Neural progenitor cell (in vitro differentiated cells): ENCODE data around the gene WWOX. TPM values are rescaled to one million over a fixed set of nuclear protein-coding genes. Genes with fewer than 3 reads are reported as not detected.

Experiments
- DNase-seq: peaks from one replicate; pipeline ENCODE4 v3.0.0-alpha.2; 2016; ENCODE audit warnings: low spot score
- H2AFZ ChIP-seq: fragments of 200-600 bp; sonication (generic); replicated peaks from 2 replicates; pipeline ENCODE4 v1.6.1; 2016; ENCODE audit warnings: antibody characterized with exemption
- H3F3A ChIP-seq: fragments of 200-600 bp; sonication (generic); 2 replicates; pipeline ENCODE4 v1.6.1; 2016; ENCODE audit warnings: antibody characterized with exemption, low read depth
- H3K27ac ChIP-seq: fragments of 200-600 bp; sonication (generic); 2 replicates; pipeline ENCODE4 v1.5.1; 2016; ENCODE audit warnings: mild to moderate bottlenecking
- H3K27me3 ChIP-seq: fragments of 200-600 bp; sonication (generic); 2 replicates; pipeline ENCODE4 v1.6.1; 2016; ENCODE audit warnings: mild to moderate bottlenecking, moderate library complexity
- H3K36me3 ChIP-seq: fragments of 200-600 bp; sonication (generic); 2 replicates; pipeline ENCODE4 v1.5.1; 2016
- H3K4me1 ChIP-seq: fragments of 200-600 bp; sonication (generic); 2 replicates; pipeline ENCODE4 v1.6.1; 2016; ENCODE audit warnings: mixed run types
- H3K4me2 ChIP-seq: fragments of 200-600 bp; sonication (generic); 2 replicates; pipeline ENCODE4 v1.6.1; 2016
- H3K4me3 ChIP-seq: fragments of 200-600 bp; sonication (generic); 2 replicates; pipeline ENCODE4 v1.5.1; 2016
- H3K79me2 ChIP-seq: fragments of 200-600 bp; sonication (generic); 2 replicates; pipeline ENCODE4 v1.6.1; 2016; ENCODE audit warnings: low read depth
- H3K9ac ChIP-seq: fragments of 200-600 bp; sonication (generic); 2 replicates; pipeline ENCODE4 v1.6.1; 2016
- H3K9me3 ChIP-seq: fragments of 200-600 bp; sonication (generic); 2 replicates; pipeline ENCODE4 v1.5.1; 2016; ENCODE audit warnings: low read depth
- H4K20me1 ChIP-seq: fragments of 200-600 bp; sonication (generic); 2 replicates; pipeline ENCODE4 v1.6.1; 2016; ENCODE audit warnings: low read depth
- H3K27ac Mint-ChIP-seq: 3 replicates; pipeline ENCODE4 v1.8.0; 2021; ENCODE audit warnings: mixed read lengths
- H3K27me3 Mint-ChIP-seq: 2 replicates; pipeline ENCODE4 v1.8.0; 2022; ENCODE audit warnings: low read depth, mild to moderate bottlenecking, inconsistent platforms, moderate library complexity, mixed read lengths; ENCODE audit not compliant: insufficient read depth
- H3K36me3 Mint-ChIP-seq: 3 replicates; pipeline ENCODE4 v1.8.0; 2021; ENCODE audit warnings: mixed read lengths
- H3K4me1 Mint-ChIP-seq: 3 replicates; pipeline ENCODE4 v1.8.0; 2021; ENCODE audit warnings: mixed read lengths
- H3K4me3 Mint-ChIP-seq: 3 replicates; pipeline ENCODE4 v1.8.0; 2021; ENCODE audit warnings: mild to moderate bottlenecking, moderate library complexity, mixed read lengths
- H3K9me3 Mint-ChIP-seq: 3 replicates; pipeline ENCODE4 v1.8.0; 2020; ENCODE audit warnings: mixed read lengths
- EZH2 ChIP-seq: fragments of 200-600 bp; sonication (generic); IDR thresholded peaks from 2 replicates; pipeline ENCODE4 v1.6.1; 2017; ENCODE audit warnings: antibody characterized with exemption, mild to moderate bottlenecking, moderate library complexity
- EZH2phosphoT487 ChIP-seq: fragments of 200-600 bp; sonication (generic); IDR thresholded peaks from 2 replicates; pipeline ENCODE4 v1.6.1; 2017; ENCODE audit warnings: antibody characterized with exemption
- total RNA-seq: library from RNA; depleted of rRNA; stranded (reverse); fragments of >200 nt; gene quantifications from 2 replicates; pipeline ENCODE4 v1.2.3, GENCODE V29; 2015; ENCODE audit warnings: low replicate concordance
- TF ChIP-seq, protein P1 (sequence below): fragments of 200-600 bp; sonication (generic); IDR thresholded peaks from 2 replicates; pipeline ENCODE4 v1.5.1; 2017; ENCODE audit warnings: antibody characterized with exemption, mild to moderate bottlenecking

The WWOX gene
- total RNA-seq, 1 donor from 2014 or later = 63.7 TPM

DNA sequence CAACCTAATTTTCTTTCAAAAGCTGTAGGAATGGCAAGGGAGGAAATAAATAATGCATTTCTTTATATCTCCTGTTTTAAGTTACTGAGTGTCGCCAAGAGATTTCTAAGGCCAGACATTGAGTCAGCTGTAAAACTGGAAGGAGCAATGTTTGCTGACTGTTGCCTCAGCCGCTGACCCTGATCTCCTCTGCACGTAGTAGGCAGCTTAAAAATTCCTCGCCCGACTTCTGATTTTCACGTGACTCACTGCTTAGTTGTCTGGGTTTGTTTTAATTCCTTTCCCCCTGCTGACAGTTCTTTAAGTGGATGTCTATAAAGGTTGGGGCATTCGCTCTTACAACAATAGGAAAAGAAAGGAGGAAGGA is 100.6 kb downstream of the WWOX start:
- Histone ChIP-seq H3K9me3 (no peaks in the 10 kb centered on the region), H2AFZ (no peak overlapping the region), H3K4me2 (no peak overlapping the region), H3K27ac (no peak overlapping the region), H3K79me2 (no peaks in the 10 kb centered on the region), H4K20me1 (no peaks in the 10 kb centered on the region), H3F3A (no peaks in the 10 kb centered on the region), H3K9ac (no peak overlapping the region), H3K4me3 (no peak overlapping the region), H3K36me3 (no peaks in the 10 kb centered on the region), H3K4me1 (peaks cover 16% of the 10 kb centered on the region), H3K27me3 (no peaks in the 10 kb centered on the region)
- Mint-ChIP-seq H3K27me3 (no peaks in the 10 kb centered on the region), H3K4me1 (no peaks in the 10 kb centered on the region), H3K9me3 (no peaks in the 10 kb centered on the region), H3K36me3 (no peaks in the 10 kb centered on the region), H3K27ac (no peak overlapping the region), H3K4me3 (no peak overlapping the region)
- DNase-seq = no peak
- TF ChIP-seq EZH2 = no peak
- no peak for TF ChIP-seq EZH2phosphoT487
- TF ChIP-seq, protein P1, sequence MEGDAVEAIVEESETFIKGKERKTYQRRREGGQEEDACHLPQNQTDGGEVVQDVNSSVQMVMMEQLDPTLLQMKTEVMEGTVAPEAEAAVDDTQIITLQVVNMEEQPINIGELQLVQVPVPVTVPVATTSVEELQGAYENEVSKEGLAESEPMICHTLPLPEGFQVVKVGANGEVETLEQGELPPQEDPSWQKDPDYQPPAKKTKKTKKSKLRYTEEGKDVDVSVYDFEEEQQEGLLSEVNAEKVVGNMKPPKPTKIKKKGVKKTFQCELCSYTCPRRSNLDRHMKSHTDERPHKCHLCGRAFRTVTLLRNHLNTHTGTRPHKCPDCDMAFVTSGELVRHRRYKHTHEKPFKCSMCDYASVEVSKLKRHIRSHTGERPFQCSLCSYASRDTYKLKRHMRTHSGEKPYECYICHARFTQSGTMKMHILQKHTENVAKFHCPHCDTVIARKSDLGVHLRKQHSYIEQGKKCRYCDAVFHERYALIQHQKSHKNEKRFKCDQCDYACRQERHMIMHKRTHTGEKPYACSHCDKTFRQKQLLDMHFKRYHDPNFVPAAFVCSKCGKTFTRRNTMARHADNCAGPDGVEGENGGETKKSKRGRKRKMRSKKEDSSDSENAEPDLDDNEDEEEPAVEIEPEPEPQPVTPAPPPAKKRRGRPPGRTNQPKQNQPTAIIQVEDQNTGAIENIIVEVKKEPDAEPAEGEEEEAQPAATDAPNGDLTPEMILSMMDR = no peak

DNA sequence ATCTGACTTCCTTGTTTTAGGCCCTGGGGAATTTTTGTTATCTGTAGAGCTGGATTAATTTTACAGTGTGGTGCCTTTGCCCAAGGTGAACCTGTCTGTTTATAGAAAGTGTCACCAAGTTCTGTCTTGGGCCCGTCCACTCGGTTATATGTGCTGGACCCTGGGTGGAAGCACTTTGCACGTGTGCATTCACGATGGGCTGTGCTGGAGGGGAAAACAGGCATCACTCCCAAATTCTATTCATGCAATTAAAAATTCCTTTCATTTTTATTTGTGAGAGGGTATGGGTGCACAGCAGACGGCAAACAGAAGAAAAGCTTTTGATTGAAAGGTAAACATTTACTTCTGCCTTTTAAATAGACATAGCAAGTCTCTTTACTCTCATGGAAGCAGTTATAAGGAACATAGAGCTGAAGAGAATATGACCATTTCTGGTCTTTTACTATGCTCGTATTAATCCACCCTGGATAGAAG is 101.2 kb downstream of the WWOX start:
- no peaks in the 10 kb centered on the region for H3K27me3 ChIP-seq
- H4K20me1 ChIP-seq = no peaks in the 10 kb centered on the region
- Mint-ChIP-seq H3K27ac (no peak overlapping the region), H3K4me3 (no peak overlapping the region), H3K9me3 (no peaks in the 10 kb centered on the region), H3K36me3 (no peaks in the 10 kb centered on the region), H3K4me1 (no peaks in the 10 kb centered on the region), H3K27me3 (no peaks in the 10 kb centered on the region)
- no peak overlapping the region for H3K27ac ChIP-seq
- no peak for DNase-seq
- H3K4me1 ChIP-seq = peaks cover 16% of the 10 kb centered on the region
- no peak overlapping the region for H2AFZ ChIP-seq
- TF ChIP-seq, protein P1 = no peak
- no peak for TF ChIP-seq EZH2phosphoT487
- no peak for TF ChIP-seq EZH2
- H3K4me2 ChIP-seq = no peak overlapping the region
- no peaks in the 10 kb centered on the region for H3K79me2 ChIP-seq
- no peak overlapping the region for H3K9ac ChIP-seq
- no peaks in the 10 kb centered on the region for H3K9me3 ChIP-seq
- no peaks in the 10 kb centered on the region for H3F3A ChIP-seq
- H3K4me3 ChIP-seq = no peak overlapping the region
- no peaks in the 10 kb centered on the region for H3K36me3 ChIP-seq

DNA sequence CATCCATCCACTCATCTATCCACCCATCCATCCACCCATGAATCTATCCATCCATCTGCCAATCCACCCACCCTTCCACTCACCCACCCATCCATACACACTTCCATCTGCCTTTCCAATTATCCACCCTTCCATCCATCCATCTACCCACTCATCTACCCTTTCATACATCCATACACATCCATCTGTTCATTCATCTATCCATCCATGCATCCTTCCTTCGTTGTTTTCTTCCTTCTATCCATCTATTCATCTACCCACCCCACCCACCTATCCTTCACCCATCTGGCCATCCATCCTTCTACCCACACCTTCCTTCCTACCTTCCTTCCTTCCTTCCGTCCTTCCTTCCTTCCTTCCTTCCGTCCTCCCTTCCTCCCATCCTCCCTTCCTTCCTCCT is 106.1 kb downstream of the WWOX start:
- H3K36me3 Mint-ChIP-seq = no peaks in the 10 kb centered on the region
- H3K27ac ChIP-seq = no peak overlapping the region
- no peaks in the 10 kb centered on the region for H3K27me3 ChIP-seq
- no peak overlapping the region for H3K27ac Mint-ChIP-seq
- H3K36me3 ChIP-seq = no peaks in the 10 kb centered on the region
- H3K4me3 ChIP-seq = no peak overlapping the region
- TF ChIP-seq EZH2phosphoT487 = no peak
- no peak for TF ChIP-seq EZH2
- TF ChIP-seq, protein P1 = no peak
- no peak overlapping the region for H3K9ac ChIP-seq
- no peak overlapping the region for H3K4me2 ChIP-seq
- H3K4me3 Mint-ChIP-seq = no peak overlapping the region
- no peaks in the 10 kb centered on the region for H3F3A ChIP-seq
- DNase-seq = no peak
- H2AFZ ChIP-seq = no peak overlapping the region
- H3K9me3 Mint-ChIP-seq = no peaks in the 10 kb centered on the region
- H3K4me1 Mint-ChIP-seq = peaks cover 6% of the 10 kb centered on the region
- H4K20me1 ChIP-seq = no peaks in the 10 kb centered on the region
- no peaks in the 10 kb centered on the region for H3K27me3 Mint-ChIP-seq
- H3K79me2 ChIP-seq = no peaks in the 10 kb centered on the region
- no peaks in the 10 kb centered on the region for H3K9me3 ChIP-seq
- H3K4me1 ChIP-seq = peaks cover 3% of the 10 kb centered on the region
